Measurements from ENCODE around the gene CACNG3.
"Not testable (repeated sequence)": the region's sequence is repeated elsewhere in the genome, so short reads cannot be mapped to it uniquely, and the experiment has no call there.

Gene CACNG3

GRCh38 chr16:24279982-24280515, 23.9 kb downstream of the CACNG3 start:
- DNase-seq: no peak

- DNase-seq: no peak
These were observed 25.3 kb downstream of the CACNG3 start for GRCh38 chr16:24281466-24281865.

- DNase-seq: no peak
These were observed 26.0 kb downstream of the CACNG3 start for GRCh38 chr16:24282141-24282540.

GRCh38 chr16:24286741-24287405, 30.7 kb downstream of the CACNG3 start:
- no peak for DNase-seq

- no peak for DNase-seq
These were observed 32.4 kb downstream of the CACNG3 start for GRCh38 chr16:24288516-24288915.

- no peak for DNase-seq
These were observed 33.1 kb downstream of the CACNG3 start for GRCh38 chr16:24289166-24289700.

- no peak for DNase-seq
These were observed 35.8 kb downstream of the CACNG3 start for GRCh38 chr16:24291932-24292331.

GRCh38 chr16:24294131-24294530, 38.0 kb downstream of the CACNG3 start:
- DNase-seq: no peak

GRCh38 chr16:24297375-24297774, 41.2 kb downstream of the CACNG3 start:
- no peak for DNase-seq

- DNase-seq: no peak
These were observed 42.5 kb downstream of the CACNG3 start for GRCh38 chr16:24298548-24299167.

- DNase-seq: not testable (repeated sequence)
These were observed 44.6 kb downstream of the CACNG3 start for GRCh38 chr16:24300750-24301149.

- DNase-seq: no peak
These were observed 46.5 kb downstream of the CACNG3 start for GRCh38 chr16:24302636-24303035.

GRCh38 chr16:24308200-24308599, 52.1 kb downstream of the CACNG3 start:
- DNase-seq: no peak

GRCh38 chr16:24309258-24310142, 53.4 kb downstream of the CACNG3 start:
- no peak for DNase-seq

- no peak for DNase-seq
These were observed 59.2 kb downstream of the CACNG3 start for GRCh38 chr16:24315343-24315742.

- DNase-seq: no peak
These were observed 62.5 kb downstream of the CACNG3 start for GRCh38 chr16:24318680-24319079.

- no peak for DNase-seq
These were observed 63.1 kb downstream of the CACNG3 start for GRCh38 chr16:24319126-24319814.

- DNase-seq: no peak
These were observed 66.0 kb downstream of the CACNG3 start for GRCh38 chr16:24322106-24322505.

GRCh38 chr16:24324421-24324820, 68.3 kb downstream of the CACNG3 start:
- DNase-seq: no peak

GRCh38 chr16:24328835-24329452, 72.8 kb downstream of the CACNG3 start:
- DNase-seq: no peak

- DNase-seq: no peak
These were observed 76.0 kb downstream of the CACNG3 start for GRCh38 chr16:24332178-24332577.

- DNase-seq: no peak
These were observed 76.5 kb downstream of the CACNG3 start for GRCh38 chr16:24332582-24333090.

Measured in activated naive CD4-positive, alpha-beta T cell (primary cell).